ENCODE data around the gene CHST15.

Gene CHST15

GRCh38 chr10:124084708-124085107, 8.7 kb downstream of the CHST15 start:
- peaks cover 37% of the 10 kb centered on the region for H3F3A ChIP-seq (ENCODE audit: control insufficient read depth, insufficient read depth)
- peaks cover 99% of the 10 kb centered on the region for H3K4me1 ChIP-seq (ENCODE audit: control insufficient read depth, low read length)
- H3K79me2 ChIP-seq (ENCODE audit: control insufficient read depth, low read length) = peaks cover 93% of the 10 kb centered on the region
- no peak overlapping the region for H3K4me3 ChIP-seq (ENCODE audit: low read length)
- peaks cover 82% of the 10 kb centered on the region for H3K36me3 ChIP-seq (ENCODE audit: control insufficient read depth, low read length)
- no peak for TF ChIP-seq EZH2phosphoT487 (IDR thresholded peaks at IDR 0.05; ENCODE audit: borderline replicate concordance, low read length)
- TF ChIP-seq CTCF (IDR thresholded peaks at IDR 0.05; ENCODE audit: low read depth, low read length, poor library complexity, severe bottlenecking) = no peak
- H3K4me2 ChIP-seq (ENCODE audit: low read length) = peak overlapping the region; percentile 53; the same call in 1 of the 2 replicates
- H4K20me1 ChIP-seq (ENCODE audit: control insufficient read depth, insufficient read depth, low read depth, low read length) = no peaks in the 10 kb centered on the region
- no peaks in the 10 kb centered on the region for H3K9me3 ChIP-seq (ENCODE audit: control insufficient read depth, insufficient read depth, low read length)
- no peaks in the 10 kb centered on the region for H3K9me2 ChIP-seq (replicated peaks; ENCODE audit: control insufficient read depth, low read length)
- H3K27ac ChIP-seq (ENCODE audit: low read depth, low read length) = peak overlapping the region; percentile 37
- no peaks in the 10 kb centered on the region for H3K27me3 ChIP-seq (ENCODE audit: control insufficient read depth, low read length)

GRCh38 chr10:124083740-124084397, 9.5 kb downstream of the CHST15 start:
- Histone ChIP-seq H3F3A (ENCODE audit: control insufficient read depth, insufficient read depth) (peaks cover 45% of the 10 kb centered on the region), H3K4me3 (ENCODE audit: low read length) (no peak overlapping the region), H3K9me2 (replicated peaks; ENCODE audit: control insufficient read depth, low read length) (no peaks in the 10 kb centered on the region), H3K79me2 (ENCODE audit: control insufficient read depth, low read length) (peaks cover 91% of the 10 kb centered on the region), H3K36me3 (ENCODE audit: control insufficient read depth, low read length) (peaks cover 81% of the 10 kb centered on the region), H3K4me2 (ENCODE audit: low read length) (no peak overlapping the region; the same call in 1 of the 2 replicates), H4K20me1 (ENCODE audit: control insufficient read depth, insufficient read depth, low read depth, low read length) (no peaks in the 10 kb centered on the region), H3K27ac (ENCODE audit: low read depth, low read length) (peak overlapping the region; percentile 37; the same call in 1 of the 2 replicates), H3K27me3 (ENCODE audit: control insufficient read depth, low read length) (no peaks in the 10 kb centered on the region), H3K9me3 (ENCODE audit: control insufficient read depth, insufficient read depth, low read length) (no peaks in the 10 kb centered on the region), H3K4me1 (ENCODE audit: control insufficient read depth, low read length) (peaks cover 99% of the 10 kb centered on the region)
- no peak for TF ChIP-seq EZH2phosphoT487 (IDR thresholded peaks at IDR 0.05; ENCODE audit: borderline replicate concordance, low read length)
- TF ChIP-seq CTCF (IDR thresholded peaks at IDR 0.05; ENCODE audit: low read depth, low read length, poor library complexity, severe bottlenecking) = no peak

GRCh38 chr10:124083047-124083739, 10.2 kb downstream of the CHST15 start:
- H3K9me3 ChIP-seq (ENCODE audit: control insufficient read depth, insufficient read depth, low read length) = no peaks in the 10 kb centered on the region
- H3K4me2 ChIP-seq (ENCODE audit: low read length) = no peak overlapping the region
- H3F3A ChIP-seq (ENCODE audit: control insufficient read depth, insufficient read depth) = peaks cover 51% of the 10 kb centered on the region
- TF ChIP-seq EZH2phosphoT487 (IDR thresholded peaks at IDR 0.05; ENCODE audit: borderline replicate concordance, low read length) = no peak
- no peak overlapping the region for H3K4me3 ChIP-seq (ENCODE audit: low read length)
- H3K36me3 ChIP-seq (ENCODE audit: control insufficient read depth, low read length) = peaks cover 79% of the 10 kb centered on the region
- no peaks in the 10 kb centered on the region for H3K27me3 ChIP-seq (ENCODE audit: control insufficient read depth, low read length)
- H3K9me2 ChIP-seq (replicated peaks; ENCODE audit: control insufficient read depth, low read length) = no peaks in the 10 kb centered on the region
- H4K20me1 ChIP-seq (ENCODE audit: control insufficient read depth, insufficient read depth, low read depth, low read length) = no peaks in the 10 kb centered on the region
- H3K79me2 ChIP-seq (ENCODE audit: control insufficient read depth, low read length) = peaks cover 91% of the 10 kb centered on the region
- H3K4me1 ChIP-seq (ENCODE audit: control insufficient read depth, low read length) = peaks cover 99% of the 10 kb centered on the region
- H3K27ac ChIP-seq (ENCODE audit: low read depth, low read length) = peak overlapping the region; percentile 99; the same call in 1 of the 2 replicates

GRCh38 chr10:124082555-124082954, 10.8 kb downstream of the CHST15 start:
- peaks cover 91% of the 10 kb centered on the region for H3K79me2 ChIP-seq (ENCODE audit: control insufficient read depth, low read length)
- TF ChIP-seq EZH2phosphoT487 (IDR thresholded peaks at IDR 0.05; ENCODE audit: borderline replicate concordance, low read length) (no peak), CTCF (IDR thresholded peaks at IDR 0.05; ENCODE audit: low read depth, low read length, poor library complexity, severe bottlenecking) (no peak)
- no peaks in the 10 kb centered on the region for H3K9me3 ChIP-seq (ENCODE audit: control insufficient read depth, insufficient read depth, low read length)
- H3K4me1 ChIP-seq (ENCODE audit: control insufficient read depth, low read length) = peaks cover 99% of the 10 kb centered on the region
- H3F3A ChIP-seq (ENCODE audit: control insufficient read depth, insufficient read depth) = peaks cover 58% of the 10 kb centered on the region
- no peak overlapping the region for H3K4me3 ChIP-seq (ENCODE audit: low read length)
- no peaks in the 10 kb centered on the region for H4K20me1 ChIP-seq (ENCODE audit: control insufficient read depth, insufficient read depth, low read depth, low read length)
- H3K27me3 ChIP-seq (ENCODE audit: control insufficient read depth, low read length) = no peaks in the 10 kb centered on the region
- H3K4me2 ChIP-seq (ENCODE audit: low read length) = no peak overlapping the region
- H3K9me2 ChIP-seq (replicated peaks; ENCODE audit: control insufficient read depth, low read length) = no peaks in the 10 kb centered on the region
- peak overlapping the region; percentile 99 for H3K27ac ChIP-seq (ENCODE audit: low read depth, low read length)
- peaks cover 81% of the 10 kb centered on the region for H3K36me3 ChIP-seq (ENCODE audit: control insufficient read depth, low read length)
